Inflammatory macrophage treated with lipopolysaccharide for 4 hours (primary cell): ENCODE measurements around the gene MCOLN1.
"Not testable (repeated sequence)": the region's sequence is repeated elsewhere in the genome, so short reads cannot be mapped to it uniquely, and the experiment has no call there.

ENCODE experiments used
- DNase-seq: peaks from one replicate; pipeline ENCODE4 v3.0.0-alpha.2; 2020

Gene MCOLN1

DNA sequence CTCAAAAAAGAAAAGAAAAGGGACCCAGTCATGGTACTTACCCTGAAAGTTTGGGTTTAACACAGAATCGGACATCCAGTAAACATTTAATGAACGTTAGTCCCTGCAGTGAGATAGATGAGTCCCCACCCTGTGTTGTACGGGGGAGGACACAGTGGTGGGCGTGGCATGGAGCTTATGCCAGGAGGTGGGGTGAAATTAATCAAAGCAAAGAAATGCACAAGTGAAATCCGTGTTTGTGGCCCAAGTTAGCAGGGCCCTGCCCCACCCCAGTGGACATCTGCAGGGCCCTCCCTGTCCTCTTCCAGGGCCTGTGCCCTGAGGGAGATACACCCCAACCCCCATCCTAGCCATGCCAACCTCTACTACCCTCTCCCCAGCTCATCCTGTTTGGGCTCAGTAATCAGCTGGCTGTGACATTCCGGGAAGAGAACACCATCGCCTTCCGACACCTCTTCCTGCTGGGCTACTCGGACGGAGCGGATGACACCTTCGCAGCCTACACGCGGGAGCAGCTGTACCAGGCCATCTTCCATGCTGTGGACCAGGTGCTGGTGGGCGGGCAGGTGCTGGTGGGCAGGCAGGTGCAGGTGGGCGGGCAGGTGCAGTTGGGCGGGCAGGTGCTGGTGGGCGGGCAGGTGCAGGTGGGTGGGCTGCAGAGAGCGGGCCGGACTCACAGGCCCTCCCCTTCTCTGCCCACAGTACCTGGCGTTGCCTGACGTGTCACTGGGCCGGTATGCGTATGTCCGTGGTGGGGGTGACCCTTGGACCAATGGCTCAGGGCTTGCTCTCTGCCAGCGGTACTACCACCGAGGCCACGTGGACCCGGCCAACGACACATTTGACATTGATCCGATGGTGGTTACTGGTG lies 3.9 kb downstream of the MCOLN1 start:
- DNase-seq, result no peak

DNA sequence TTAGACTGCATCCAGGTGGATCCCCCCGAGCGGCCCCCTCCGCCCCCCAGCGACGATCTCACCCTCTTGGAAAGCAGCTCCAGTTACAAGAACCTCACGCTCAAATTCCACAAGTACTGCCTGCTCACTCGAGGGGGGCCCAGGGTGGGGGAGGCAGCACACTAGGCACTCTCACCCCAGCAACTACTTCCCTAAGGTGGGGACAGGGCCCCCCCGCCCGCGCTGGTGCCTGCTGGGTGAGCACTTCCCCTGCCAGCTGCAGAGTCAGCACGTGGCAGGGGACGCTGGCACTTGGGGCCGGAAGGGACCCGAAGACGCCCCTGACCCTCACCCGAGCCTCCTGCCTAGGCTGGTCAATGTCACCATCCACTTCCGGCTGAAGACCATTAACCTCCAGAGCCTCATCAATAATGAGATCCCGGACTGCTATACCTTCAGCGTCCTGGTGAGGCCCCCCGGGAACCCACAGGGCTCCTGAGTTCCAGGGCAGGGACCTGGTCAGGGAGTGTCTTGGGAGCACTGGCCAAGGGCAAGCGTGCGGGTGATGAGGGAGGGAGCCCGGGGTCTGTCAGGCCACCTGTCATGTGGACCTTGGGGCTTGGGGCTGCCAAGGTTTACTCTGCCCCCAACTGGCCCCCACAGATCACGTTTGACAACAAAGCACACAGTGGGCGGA lies 5.2 kb downstream of the MCOLN1 start:
- DNase-seq, result no peak

DNA sequence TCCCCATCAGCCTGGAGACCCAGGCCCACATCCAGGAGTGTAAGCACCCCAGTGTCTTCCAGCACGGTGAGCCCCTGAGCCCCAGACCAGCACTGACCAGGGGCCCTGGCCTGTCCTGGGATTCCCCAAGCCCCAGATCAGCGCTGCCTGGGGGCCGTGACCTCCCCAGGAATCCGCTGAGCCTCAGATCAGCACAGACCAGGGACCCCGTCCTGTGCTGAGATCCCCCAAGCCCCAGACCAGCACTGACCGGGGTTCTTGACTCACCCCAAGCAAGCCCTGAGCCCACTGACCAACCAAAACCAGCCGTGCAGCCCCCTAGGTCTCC lies 5.7 kb downstream of the MCOLN1 start:
- DNase-seq, result no peak

DNA sequence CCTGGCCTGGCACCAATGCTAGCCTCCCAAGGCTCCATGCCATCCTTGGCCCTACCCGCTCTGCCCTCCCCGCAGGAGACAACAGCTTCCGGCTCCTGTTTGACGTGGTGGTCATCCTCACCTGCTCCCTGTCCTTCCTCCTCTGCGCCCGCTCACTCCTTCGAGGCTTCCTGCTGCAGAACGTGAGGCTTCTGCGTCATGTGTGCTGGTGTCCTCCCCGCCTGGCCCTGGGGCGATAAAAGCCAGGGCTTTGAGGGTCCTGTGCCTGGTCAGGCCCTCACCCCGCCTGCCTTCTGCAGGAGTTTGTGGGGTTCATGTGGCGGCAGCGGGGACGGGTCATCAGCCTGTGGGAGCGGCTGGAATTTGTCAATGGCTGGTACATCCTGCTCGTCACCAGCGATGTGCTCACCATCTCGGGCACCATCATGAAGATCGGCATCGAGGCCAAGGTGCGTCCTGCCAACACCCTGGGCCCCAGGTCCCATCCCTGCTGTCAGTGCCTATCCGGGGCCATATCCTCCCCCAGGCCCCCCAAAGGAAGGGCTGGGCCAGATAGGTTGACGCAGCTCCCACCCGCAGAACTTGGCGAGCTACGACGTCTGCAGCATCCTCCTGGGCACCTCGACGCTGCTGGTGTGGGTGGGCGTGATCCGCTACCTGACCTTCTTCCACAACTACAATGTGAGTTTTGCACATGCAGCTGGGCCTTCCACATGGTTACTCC lies 6.3 kb downstream of the MCOLN1 start:
- DNase-seq, result no peak

DNA sequence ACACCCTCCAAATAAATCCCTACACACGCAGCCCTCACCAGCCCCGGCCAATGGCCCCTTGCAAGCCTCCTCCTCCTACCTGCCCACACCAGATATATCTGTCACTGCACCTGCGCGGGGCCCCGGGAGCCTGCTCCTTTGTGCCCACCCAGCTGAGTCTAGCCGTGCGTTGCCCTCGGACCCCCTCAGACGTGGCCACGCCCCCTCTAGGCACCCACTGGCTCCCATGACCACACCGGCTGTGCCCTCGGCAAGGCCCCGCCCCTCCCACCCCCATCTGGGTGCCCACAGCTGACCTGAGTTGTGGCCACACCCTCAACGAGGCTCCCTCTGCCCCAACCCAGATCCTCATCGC lies 6.8 kb downstream of the MCOLN1 start:
- DNase-seq, result no peak

DNA sequence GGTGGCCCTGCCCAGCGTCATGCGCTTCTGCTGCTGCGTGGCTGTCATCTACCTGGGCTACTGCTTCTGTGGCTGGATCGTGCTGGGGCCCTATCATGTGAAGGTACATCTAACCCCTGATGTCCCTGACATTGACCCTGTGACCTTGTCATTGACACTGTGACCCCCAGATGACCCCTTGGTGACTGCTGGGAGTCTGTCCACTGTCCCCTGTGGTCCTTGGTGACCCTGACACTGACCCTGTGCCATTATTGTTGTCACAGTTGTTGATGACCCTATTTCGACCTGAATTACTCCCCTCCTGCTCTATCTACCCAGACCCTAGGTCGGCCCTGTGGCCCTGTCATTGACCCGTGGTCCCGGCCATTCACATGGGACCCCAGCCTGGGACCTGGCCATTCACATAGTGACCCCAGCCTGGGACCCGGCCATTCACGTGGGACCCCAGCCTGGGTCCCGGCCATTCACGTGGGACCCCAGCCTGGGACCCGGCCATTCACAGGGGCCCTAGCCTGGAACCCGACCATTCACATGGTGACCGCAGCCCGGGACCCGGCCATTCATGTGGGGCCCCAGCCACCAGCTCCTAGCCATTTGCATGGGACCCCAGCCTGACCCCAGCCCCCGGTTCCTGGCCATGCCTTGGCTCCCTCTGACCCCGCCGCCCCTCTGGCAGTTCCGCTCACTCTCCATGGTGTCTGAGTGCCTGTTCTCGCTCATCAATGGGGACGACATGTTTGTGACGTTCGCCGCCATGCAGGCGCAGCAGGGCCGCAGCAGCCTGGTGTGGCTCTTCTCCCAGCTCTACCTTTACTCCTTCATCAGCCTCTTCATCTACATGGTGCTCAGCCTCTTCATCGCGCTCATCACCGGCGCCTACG lies 7.4 kb downstream of the MCOLN1 start:
- DNase-seq, result no peak

DNA sequence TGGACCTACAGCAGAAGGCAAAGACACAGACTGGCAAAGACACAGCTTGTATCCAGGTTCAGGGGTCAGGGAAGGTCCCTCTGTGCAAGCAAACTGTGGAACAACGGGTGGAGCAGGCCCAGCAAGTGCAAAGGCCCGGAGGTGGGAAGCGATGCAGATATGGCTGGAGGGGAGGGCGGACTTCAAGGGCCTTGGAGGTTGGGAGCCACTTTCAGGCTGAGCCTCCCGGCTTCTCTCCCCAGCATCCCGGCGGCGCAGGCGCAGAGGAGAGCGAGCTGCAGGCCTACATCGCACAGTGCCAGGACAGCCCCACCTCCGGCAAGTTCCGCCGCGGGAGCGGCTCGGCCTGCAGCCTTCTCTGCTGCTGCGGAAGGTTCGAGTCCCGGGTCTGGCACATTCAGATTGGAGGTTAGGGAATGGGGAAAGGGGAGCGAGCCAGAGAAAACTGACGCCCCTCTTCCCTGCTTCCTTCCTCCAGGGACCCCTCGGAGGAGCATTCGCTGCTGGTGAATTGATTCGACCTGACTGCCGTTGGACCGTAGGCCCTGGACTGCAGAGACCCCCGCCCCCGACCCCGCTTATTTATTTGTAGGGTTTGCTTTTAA lies 11.0 kb downstream of the MCOLN1 start:
- no peak for DNase-seq

DNA sequence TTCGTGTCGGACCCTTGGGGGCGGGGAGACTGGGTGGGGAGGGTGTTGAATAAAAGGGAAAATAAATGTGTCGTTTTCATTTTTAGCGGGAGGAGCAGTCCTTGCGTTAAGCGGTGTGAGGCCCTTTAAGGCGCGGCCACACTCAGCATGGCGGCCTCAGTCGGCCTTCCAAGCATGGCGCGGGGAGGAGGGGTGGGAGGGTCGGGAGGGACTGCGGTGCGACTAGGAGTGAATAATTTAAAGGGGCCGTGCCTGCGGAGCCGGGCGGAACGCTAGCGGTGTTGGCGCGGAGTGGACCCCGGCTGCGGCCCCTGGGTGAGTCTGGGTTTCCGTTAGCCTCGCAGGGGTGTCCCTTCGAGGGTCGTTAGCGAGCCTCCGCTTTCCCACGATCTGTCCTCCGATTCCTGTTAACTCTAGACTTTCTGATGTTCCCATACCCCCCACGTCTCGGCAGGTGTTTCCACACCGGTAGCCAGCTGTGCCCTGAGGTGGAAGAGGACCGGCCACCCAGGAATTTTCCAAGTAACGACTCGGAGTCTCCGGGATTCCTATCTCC lies 11.6 kb downstream of the MCOLN1 start:
- DNase-seq, result peak; percentile 81

DNA sequence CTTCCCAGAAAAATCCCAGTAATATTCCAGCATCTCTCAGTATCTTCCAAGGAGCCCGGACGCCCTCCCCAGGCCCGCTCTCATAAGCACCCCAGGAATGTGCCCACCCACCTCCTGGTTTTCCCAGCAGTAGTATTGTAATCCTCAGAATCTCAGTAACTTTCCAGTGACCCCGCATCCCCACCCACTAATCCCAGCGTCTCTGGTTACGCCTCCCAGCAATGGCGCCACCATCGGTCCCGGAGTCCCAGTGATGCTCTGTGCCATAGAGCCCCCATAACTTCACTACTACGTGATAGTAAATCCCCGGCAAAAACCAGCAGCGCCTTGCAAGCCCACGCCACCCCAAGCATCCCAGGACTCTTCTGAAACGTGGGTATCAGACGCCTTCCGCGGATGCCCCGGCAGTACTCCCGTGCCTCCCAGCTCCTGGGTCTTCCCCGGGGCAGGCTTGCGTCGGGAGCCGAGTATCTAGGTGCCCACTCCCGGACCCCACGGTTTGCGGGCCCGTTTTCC lies 12.2 kb downstream of the MCOLN1 start:
- DNase-seq, result no peak

DNA sequence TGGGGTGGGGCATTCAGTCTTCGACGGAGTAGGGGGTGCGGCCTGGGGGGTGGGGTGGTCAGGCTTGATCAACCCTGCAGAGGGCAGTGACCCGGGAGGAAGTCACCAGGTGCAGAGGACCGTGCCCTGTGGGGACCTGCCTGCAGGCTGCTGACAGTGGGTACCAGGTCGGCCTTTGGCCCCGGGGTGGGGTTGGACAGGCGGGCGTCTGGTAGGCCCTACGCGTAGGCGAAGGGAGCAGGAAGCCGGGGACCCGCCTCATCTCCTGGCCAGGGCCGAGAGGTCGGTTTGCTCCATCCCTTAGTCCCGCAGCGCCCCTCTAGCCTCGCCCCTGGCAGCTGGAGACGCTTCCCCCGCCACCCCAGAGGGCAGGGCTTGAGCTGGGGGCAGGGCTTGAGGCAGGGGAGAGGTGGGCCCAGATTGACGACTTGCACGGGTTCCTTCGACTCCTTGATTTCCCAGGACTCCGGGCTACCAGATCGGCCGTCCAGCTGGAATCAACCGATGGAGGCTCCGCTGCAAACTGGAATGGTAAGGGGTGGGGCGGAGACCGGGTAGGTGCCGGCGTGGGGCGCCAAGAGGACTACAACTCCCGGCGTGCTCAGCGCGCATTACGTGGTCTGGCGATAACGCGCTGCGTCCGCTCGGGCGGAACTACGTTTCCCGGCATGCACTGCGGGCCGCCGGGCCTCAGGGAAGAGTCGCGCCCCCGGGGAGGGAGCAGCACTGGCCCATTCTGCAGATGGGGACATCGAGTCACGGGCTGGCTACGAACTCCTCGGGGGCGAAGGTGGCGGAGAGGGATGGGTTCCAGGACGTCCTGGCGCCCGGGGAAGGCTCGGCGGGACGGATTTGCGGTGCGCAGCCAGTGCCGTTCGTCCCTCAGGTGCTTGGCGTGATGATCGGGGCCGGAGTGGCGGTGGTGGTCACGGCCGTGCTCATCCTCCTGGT lies 12.9 kb downstream of the MCOLN1 start, which contains the start of gene PNPLA6:
Gene PNPLA6 (plus strand): TSS at position 671 of the 951 bp plus-strand sequence. CDS start 72 bp downstream, at position 743.
- peak; percentile 94 for DNase-seq

DNA sequence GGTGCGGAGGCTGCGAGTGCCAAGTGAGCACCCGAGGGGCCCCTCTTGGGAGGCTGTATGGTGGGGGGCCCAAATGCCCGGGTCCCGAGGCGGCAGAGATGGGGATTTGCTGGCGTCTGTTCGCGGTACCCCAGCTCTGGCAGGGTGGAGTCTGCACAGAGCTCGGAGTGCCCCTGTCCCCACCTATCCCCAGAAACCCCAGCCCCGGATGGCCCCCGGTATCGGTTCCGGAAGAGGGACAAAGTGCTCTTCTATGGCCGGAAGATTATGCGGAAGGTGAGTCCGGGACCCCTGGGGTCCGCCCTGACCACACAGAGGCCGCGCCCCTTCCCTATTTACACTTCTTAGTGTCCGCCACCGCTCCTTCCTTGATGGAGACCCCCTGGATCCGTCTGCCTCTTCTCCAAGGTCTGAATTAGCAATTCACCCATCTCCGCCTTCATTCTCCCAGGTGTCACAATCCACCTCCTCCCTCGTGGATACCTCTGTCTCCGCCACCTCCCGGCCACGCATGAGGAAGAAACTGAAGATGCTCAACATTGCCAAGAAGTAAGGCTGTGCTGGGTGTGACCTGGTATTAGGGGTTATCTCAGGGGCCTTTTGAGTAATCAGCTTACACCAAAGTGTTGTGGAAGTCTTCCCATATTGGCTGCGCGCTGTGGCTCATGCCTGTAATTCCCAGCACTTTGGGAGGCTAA lies 13.7 kb downstream of the MCOLN1 start:
- no peak for DNase-seq

DNA sequence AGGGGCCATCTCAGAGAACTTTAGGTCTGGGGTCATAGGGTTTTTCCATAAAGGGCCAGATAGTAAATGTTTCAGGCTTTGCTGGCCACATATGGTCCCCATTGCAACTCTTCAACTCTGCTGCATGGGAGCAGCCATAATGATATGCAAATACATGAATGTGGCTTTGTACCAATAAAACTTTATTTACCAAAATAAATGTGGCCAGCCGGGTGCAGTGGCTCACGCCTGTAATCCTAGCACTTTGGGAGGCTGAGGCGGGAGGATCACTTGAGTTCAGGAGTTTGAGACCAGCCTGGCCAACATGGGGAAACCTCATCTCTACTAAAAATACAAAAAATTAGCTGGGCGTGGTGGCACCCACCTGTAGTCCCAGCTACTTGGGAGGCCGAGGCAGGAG lies 16.6 kb downstream of the MCOLN1 start:
- DNase-seq, result not testable (repeated sequence)

DNA sequence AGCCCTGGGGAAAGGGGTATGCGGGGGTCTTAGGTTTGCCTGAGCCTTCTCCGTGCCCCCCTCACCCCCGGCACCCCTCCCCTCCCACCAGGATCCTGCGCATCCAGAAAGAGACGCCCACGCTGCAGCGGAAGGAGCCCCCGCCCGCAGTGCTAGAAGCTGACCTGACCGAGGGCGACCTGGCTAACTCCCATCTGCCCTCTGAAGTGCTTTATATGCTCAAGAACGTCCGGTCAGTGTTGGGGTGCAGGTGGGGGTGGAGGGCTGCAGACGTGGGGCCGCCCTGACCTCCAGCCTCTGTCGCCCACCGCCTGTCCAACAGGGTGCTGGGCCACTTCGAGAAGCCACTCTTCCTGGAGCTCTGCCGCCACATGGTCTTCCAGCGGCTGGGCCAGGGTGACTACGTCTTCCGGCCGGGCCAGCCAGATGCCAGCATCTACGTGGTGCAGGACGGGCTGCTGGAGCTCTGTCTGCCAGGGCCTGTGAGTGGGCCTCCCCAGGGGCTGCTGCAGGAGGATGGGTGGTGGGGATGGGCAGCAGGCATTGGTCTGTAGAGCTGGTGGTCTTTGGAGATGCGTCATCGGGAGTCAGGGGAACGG lies 17.5 kb downstream of the MCOLN1 start:
- no peak for DNase-seq

DNA sequence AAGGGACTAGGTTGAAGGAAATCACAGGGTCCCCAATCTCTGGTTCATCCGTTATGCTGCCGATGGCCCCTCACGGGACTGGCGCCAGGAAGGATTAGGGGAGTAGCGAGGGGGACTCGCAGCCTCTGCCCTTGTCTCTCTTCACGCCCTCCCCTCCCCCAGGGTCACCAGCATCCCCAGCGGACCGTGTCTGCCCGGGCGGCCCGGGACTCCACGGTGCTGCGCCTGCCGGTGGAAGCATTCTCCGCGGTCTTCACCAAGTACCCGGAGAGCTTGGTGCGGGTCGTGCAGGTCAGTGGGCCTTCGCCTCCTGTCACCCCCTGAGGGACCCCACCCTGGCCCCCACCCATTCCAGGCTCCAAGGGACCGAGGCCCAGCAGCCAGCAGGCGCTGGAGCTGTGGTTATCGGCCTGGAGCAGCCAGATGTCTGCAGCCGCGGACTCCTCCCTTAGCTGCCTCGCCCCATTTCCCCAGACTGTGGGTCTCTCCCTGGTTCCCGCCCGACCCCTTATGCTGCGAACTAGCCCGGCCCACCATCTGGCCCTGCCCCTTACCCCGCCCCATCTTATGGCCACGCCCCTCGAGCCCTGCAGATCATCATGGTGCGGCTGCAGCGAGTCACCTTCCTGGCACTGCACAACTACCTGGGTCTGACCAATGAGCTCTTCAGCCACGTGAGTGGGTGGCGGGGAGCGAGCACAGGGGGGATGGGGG lies 18.5 kb downstream of the MCOLN1 start:
- DNase-seq, result no peak

DNA sequence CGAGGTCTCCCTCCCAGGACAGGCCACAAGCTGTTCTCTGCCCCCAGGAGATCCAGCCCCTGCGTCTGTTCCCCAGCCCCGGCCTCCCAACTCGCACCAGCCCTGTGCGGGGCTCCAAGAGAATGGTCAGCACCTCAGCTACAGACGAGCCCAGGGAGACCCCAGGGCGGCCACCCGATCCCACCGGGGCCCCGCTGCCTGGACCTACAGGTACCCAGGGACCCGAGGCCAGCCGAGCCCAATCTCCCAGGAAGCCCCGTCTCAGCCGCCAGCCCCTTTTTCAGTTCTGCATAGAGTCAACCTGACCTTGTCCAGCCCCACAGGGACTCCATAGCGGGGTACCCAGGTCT lies 19.0 kb downstream of the MCOLN1 start:
- DNase-seq, result no peak

DNA sequence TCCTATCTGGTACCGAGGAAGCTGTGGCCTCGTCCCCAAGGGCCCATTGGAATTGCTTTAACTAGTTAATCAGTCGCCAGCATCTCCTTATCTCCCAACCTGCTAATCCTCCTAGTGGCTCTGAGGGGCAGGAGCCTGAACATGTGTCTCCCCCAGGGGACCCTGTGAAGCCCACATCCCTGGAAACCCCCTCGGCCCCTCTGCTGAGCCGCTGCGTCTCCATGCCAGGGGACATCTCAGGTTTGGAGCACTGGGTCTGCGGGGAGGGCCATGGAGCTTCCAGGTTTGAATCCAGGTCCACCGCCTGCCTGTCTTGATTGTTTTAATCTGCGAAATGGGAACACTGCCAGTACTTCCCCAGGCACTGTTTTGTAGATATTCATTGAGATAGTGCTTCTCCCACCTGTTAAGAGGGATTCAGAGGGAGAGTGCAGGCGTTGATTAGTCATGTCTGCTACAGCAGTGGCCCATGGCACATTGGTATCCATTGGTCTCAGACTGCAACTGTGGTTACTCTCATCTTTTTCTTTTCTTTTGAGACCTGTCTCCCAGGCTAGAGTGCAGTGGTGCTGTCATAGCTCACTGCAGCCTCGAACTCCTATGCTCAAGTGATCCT lies 19.5 kb downstream of the MCOLN1 start:
- no peak for DNase-seq

DNA sequence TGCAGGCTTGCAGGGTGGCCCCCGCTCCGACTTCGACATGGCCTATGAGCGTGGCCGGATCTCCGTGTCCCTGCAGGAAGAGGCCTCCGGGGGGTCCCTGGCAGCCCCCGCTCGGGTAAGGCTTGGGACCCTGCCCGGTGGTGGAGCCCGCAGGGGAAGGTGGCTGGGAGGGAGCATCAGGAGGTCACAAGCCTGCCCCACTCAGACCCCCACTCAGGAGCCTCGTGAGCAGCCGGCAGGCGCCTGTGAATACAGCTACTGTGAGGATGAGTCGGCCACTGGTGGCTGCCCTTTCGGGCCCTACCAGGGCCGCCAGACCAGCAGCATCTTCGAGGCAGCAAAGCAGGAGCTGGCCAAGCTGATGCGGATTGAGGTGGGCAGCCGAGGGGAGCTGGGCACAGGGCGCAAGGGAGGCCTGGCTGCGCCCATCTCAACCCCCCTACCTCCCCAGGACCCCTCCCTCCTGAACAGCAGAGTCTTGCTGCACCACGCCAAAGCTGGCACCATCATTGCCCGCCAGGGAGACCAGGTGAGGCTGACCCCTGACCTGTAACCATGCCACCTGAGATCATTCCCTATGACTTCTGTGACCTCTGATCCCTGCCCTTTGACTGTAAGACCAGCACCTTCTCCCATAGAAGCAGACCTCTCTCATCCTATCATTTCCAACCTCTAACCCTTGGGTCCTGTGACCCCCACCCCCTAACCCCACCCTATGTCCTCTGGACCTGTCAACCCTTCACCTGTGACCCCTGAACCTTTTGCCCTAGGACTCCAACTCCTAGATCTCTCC lies 20.3 kb downstream of the MCOLN1 start:
- no peak for DNase-seq

DNA sequence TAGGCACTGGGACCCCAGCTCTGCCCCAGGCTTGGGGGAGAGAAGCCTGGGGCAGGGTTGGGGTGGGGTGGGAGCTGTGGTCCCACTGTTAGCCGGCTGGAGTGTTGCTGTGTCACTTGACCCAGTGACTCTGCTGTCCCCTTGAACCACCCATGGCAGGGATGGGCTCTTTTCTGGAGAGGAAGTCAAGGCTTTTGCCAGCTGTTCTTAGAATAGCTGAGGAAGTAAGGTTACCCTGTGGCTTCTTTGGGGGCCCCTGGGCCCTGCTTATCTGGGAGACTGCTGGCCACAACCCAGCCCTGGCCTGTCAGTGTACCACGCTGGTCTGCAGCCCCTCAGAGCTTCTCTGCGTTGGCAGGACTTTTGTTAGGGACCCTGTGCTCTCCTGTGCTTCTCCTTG lies 22.2 kb downstream of the MCOLN1 start:
- peak; percentile 86 for DNase-seq
